ENCODE measurements around the gene LOXL3. TPM values are rescaled to one million over a fixed set of nuclear protein-coding genes. Genes with fewer than 3 reads are reported as not detected.

The LOXL3 gene
- total RNA-seq, 1 experiment from 2014 or later = 29.0 TPM

DNA sequence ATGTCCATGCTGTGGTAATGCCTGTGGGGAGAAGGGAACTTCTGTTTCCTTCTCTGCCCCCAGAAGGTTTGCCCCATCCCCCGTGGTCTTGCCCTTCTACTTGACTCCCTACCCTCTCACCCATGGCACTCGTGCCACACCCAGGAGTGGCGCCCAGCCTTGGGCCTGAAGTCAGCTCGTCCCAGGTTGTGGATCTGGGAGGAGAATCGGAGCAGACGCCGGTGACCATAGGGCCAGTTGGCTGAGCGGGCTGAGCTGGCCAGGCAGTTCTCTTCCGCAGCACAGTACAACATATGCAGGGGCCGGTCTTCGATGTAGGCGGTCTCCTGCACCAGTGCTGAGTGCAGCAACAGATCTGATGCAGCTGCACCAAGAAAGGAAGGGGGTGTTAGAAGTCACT is 19.3 kb downstream of the LOXL3 start:
- Histone ChIP-seq H4K8ac (replicated peaks; ENCODE audit: insufficient read length, low read depth, low read length) (no peak overlapping the region), H4K5ac (ENCODE audit: insufficient read length, low read depth, low read length) (no peak overlapping the region), H3K23ac (ENCODE audit: insufficient read length, low read depth, low read length) (no peak overlapping the region), H3K18ac (ENCODE audit: insufficient read length, low read depth, low read length) (no peak overlapping the region), H2BK120ac (ENCODE audit: low read depth, low read length, poor library complexity, severe bottlenecking) (no peak overlapping the region), H3K4ac (ENCODE audit: low read depth, low read length) (no peak overlapping the region), H3T11ph (ENCODE audit: low read length) (no peak overlapping the region), H3K27me3 (ENCODE audit: insufficient read depth, low read length) (no peaks in the 10 kb centered on the region), H2BK15ac (ENCODE audit: low read depth, low read length) (no peak overlapping the region), H3K79me2 (ENCODE audit: insufficient read depth, low read length) (no peaks in the 10 kb centered on the region), H3K14ac (ENCODE audit: insufficient read depth, low read length) (no peak overlapping the region), H2AFZ (ENCODE audit: low read length) (no peak overlapping the region), H2BK12ac (ENCODE audit: insufficient read length, low read depth, low read length) (no peak overlapping the region), H3K4me1 (ENCODE audit: insufficient read depth, low read length) (no peaks in the 10 kb centered on the region), H3K27ac (ENCODE audit: insufficient read length, low read depth, low read length) (no peak overlapping the region), H3K79me1 (ENCODE audit: insufficient read depth, low read depth, low read length, poor library complexity, severe bottlenecking) (no peaks in the 10 kb centered on the region), H3K4me2 (ENCODE audit: insufficient read depth, insufficient read length, low read length) (no peak overlapping the region), H2BK5ac (ENCODE audit: insufficient read length, low read length) (no peak overlapping the region), H2BK20ac (ENCODE audit: low read depth, low read length, poor library complexity, severe bottlenecking) (no peak overlapping the region), H3K23me2 (ENCODE audit: insufficient read length, low read depth, low read length, poor library complexity, severe bottlenecking) (peaks cover 9% of the 10 kb centered on the region), H3K9me3 (ENCODE audit: control insufficient read depth, low read depth, low read length) (no peaks in the 10 kb centered on the region), H4K91ac (ENCODE audit: insufficient read length, low read depth, low read length) (no peak overlapping the region), H3K56ac (ENCODE audit: insufficient read length, low read depth, low read length) (no peak overlapping the region), H2AK5ac (ENCODE audit: insufficient read length, low read length) (no peak overlapping the region), H3K9ac (ENCODE audit: extremely low read depth, insufficient read length, low read length) (no peak overlapping the region), H4K20me1 (ENCODE audit: control insufficient read depth, insufficient read depth, insufficient read length) (no peaks in the 10 kb centered on the region)
- H3K36me3 Mint-ChIP-seq (ENCODE audit: insufficient read depth in 1 of 3, low read depth in 3 of 3) = peaks cover 0 to 34% (median 24%) of the 10 kb centered on the region in 3 experiments; a peak in 6 of 7 replicates
- peaks cover 2% of the 10 kb centered on the region; the same call in 1 of the 2 replicates for H3K27me3 Mint-ChIP-seq (ENCODE audit: low read depth)
- no peaks in the 10 kb centered on the region for H3K9me3 Mint-ChIP-seq
- peaks cover 12 to 14% of the 10 kb centered on the region in 2 experiments for H3K4me1 Mint-ChIP-seq
- H3K27ac Mint-ChIP-seq = no peak overlapping the region
- no peak overlapping the region for H3K4me3 Mint-ChIP-seq
- TF ChIP-seq, protein P1, sequence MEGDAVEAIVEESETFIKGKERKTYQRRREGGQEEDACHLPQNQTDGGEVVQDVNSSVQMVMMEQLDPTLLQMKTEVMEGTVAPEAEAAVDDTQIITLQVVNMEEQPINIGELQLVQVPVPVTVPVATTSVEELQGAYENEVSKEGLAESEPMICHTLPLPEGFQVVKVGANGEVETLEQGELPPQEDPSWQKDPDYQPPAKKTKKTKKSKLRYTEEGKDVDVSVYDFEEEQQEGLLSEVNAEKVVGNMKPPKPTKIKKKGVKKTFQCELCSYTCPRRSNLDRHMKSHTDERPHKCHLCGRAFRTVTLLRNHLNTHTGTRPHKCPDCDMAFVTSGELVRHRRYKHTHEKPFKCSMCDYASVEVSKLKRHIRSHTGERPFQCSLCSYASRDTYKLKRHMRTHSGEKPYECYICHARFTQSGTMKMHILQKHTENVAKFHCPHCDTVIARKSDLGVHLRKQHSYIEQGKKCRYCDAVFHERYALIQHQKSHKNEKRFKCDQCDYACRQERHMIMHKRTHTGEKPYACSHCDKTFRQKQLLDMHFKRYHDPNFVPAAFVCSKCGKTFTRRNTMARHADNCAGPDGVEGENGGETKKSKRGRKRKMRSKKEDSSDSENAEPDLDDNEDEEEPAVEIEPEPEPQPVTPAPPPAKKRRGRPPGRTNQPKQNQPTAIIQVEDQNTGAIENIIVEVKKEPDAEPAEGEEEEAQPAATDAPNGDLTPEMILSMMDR (conservative IDR thresholded peaks at IDR 0.05) = no peak
- no CpG with 5 or more reads among the region's 12 CpGs for WGBS (ENCODE audit: extremely low coverage, insufficient read length, low lambda C conversion rate)
- DNase-seq = no peak

Measured in H9 (cell line).